Prostate gland (tissue), 2 donors: Measurements from ENCODE around the gene CTBP1. TPM values are rescaled to one million over a fixed set of nuclear protein-coding genes. Genes with fewer than 3 reads are reported as not detected.
A peak's percentile ranks its signal among the peaks of the same experiment; 100 is the strongest.

Experiments
- DNase-seq: peaks from one replicate; pipeline ENCODE4 v3.0.0-alpha.2; 2019; ENCODE audit warnings: low spot score
- H3K27ac ChIP-seq, 2 donors: fragments of 200-600 bp; sonication (generic); 2 replicates each; pipeline ENCODE4 v1.5.1; 2017 to 2019
- H3K27me3 ChIP-seq: fragments of 200-600 bp; sonication (generic); replicated peaks from 2 replicates; pipeline ENCODE4 v1.5.1; 2019; ENCODE audit not compliant: insufficient read depth
- H3K36me3 ChIP-seq, 2 donors: fragments of 200-600 bp; sonication (generic); 1 replicate in 1 of 2; 2 replicates in 1 of 2; pipeline versions ENCODE4 v1.5.1 to v1.8.1; 2017 to 2019
- H3K4me1 ChIP-seq: fragments of 200-600 bp; sonication (generic); replicated peaks from 2 replicates; pipeline ENCODE4 v1.5.1; 2019
- H3K4me3 ChIP-seq, 2 donors: fragments of 200-600 bp; sonication (generic); 2 replicates each; pipeline ENCODE4 v1.5.1; 2017 to 2019
- H3K9me3 ChIP-seq: fragments of 200-600 bp; sonication (generic); 2 replicates; pipeline ENCODE4 v1.5.1; 2017
- POLR2A ChIP-seq: fragments of 450-650 bp; IDR thresholded peaks from one replicate; pipeline ENCODE4 v1.6.1; 2016; ENCODE audit warnings: antibody characterized with exemption, mild to moderate bottlenecking
- POLR2AphosphoS5 ChIP-seq: sonication (generic); formaldehyde crosslinking; IDR thresholded peaks from one replicate; pipeline ENCODE4 v1.6.1; 2017; ENCODE audit warnings: antibody characterized with exemption
- WGBS: methylation state at CpG from one replicate; pipeline ENCODE4 v1.1.5; 2018; 5-methylcytosine and 5-hydroxymethylcytosine counted together
- intact Hi-C: fragments of 100-400 bp; cut with DNase I; formaldehyde crosslinking; loops from one replicate; pipeline ENCODE4 v1.14.2; 2022
- total RNA-seq, 2 donors: library from RNA; depleted of rRNA; stranded (reverse); fragments of >200 nt; gene quantifications; one replicate each; pipeline ENCODE4 v1.1.0, GENCODE V29; 2016
- TF ChIP-seq, protein P1 (sequence below), 4 experiments: fragments of 200-600 bp in 2 of 4; fragments of 450-650 bp in 2 of 4; sonication (generic) in 2 of 4; IDR thresholded peaks; 1 replicate in 3 of 4; 2 replicates in 1 of 4; pipeline ENCODE4 v1.5.1; 2016 to 2019; ENCODE audit warnings: antibody characterized with exemption in 4 of 4, mild to moderate bottlenecking in 2 of 4, moderate library complexity in 2 of 4

Gene CTBP1
- total RNA-seq, 2 donors from 2014 or later: 173 to 264 TPM

DNA sequence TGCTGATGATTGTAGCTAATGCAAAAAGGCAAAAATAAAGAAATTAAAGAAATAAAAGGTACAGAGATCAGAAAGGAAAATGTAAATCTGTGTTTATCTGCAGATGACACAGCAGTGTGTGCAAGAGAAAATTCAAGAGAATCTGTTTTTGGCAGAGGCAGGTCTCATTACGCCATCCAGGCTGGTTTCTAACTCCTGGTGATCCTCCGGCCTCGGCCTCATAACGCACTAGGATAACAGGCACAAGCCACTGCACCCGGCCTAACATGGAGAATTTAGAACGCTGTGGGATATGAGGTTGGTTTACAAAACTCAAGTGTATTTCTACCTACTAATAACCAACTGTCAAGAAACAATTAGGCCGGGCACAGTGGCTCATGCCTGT is 29.4 kb downstream of the CTBP1 start:
- no peak for TF ChIP-seq POLR2AphosphoS5
- TF ChIP-seq, protein P1, sequence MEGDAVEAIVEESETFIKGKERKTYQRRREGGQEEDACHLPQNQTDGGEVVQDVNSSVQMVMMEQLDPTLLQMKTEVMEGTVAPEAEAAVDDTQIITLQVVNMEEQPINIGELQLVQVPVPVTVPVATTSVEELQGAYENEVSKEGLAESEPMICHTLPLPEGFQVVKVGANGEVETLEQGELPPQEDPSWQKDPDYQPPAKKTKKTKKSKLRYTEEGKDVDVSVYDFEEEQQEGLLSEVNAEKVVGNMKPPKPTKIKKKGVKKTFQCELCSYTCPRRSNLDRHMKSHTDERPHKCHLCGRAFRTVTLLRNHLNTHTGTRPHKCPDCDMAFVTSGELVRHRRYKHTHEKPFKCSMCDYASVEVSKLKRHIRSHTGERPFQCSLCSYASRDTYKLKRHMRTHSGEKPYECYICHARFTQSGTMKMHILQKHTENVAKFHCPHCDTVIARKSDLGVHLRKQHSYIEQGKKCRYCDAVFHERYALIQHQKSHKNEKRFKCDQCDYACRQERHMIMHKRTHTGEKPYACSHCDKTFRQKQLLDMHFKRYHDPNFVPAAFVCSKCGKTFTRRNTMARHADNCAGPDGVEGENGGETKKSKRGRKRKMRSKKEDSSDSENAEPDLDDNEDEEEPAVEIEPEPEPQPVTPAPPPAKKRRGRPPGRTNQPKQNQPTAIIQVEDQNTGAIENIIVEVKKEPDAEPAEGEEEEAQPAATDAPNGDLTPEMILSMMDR (IDR thresholded peaks at IDR 0.05): no peak
- no peak for TF ChIP-seq POLR2A
- Histone ChIP-seq H3K27me3 (no peaks in the 10 kb centered on the region), H3K9me3 (no peaks in the 10 kb centered on the region), H3K4me3 (no peak overlapping the region), H3K27ac (no peak overlapping the region), H3K36me3 (peaks cover 5 to 23% of the 10 kb centered on the region in 2 donors), H3K4me1 (no peaks in the 10 kb centered on the region)
- intact Hi-C loops: no loop called here
- WGBS: 92% methylated on average over 7 of the region's 7 CpGs
- DNase-seq: no peak

DNA sequence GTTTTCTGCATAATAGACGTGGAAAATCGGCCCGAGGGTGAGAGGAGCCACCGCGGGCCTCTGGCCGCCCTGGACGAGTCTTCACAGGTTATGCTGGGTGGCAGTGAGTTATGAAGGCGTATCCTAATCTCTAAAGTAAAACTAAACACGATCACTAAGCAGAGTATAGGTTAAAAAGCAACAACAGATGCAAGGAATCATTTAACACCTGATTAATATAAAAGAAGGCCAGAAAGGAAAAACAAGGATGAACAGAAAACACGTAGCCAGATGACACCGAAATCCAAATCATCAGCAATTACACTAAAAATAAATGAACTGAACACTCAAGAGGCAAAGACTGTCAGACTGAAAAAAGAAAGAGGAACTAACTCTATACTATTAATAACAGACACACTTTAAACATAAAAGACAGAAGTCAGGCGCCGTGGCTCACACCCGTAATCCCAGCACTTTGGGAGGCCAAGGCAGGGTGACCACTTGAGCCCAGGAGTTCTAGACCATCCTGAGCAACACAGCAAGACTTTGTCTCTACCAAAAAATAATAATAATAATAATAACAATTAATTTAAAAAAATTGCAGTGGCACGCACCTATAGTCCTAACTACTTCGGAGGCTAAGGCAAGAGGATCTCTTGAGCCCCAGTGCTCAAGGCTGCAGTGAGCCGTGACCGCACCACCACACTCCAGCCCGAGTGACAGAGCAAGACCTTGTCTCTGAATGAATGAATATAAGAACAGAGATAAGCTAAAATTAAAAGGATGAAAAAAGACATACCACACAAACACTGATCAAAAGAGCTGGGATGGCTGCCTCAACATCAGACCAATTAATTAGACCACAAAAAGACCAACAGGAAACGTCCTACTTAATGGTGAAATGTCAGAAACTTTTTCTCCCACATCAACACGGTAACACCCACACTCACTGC is 30.0 kb downstream of the CTBP1 start:
- intact Hi-C loops: no loop called here
- TF ChIP-seq POLR2AphosphoS5: no peak
- TF ChIP-seq POLR2A: no peak
- TF ChIP-seq, protein P1 (IDR thresholded peaks at IDR 0.05): no peak
- H3K9me3 ChIP-seq: no peaks in the 10 kb centered on the region
- WGBS: 74% methylated on average over 21 of the region's 21 CpGs
- no peak overlapping the region for H3K27ac ChIP-seq
- no peaks in the 10 kb centered on the region for H3K4me1 ChIP-seq
- peaks cover 5 to 16% of the 10 kb centered on the region in 2 donors for H3K36me3 ChIP-seq
- H3K27me3 ChIP-seq: no peaks in the 10 kb centered on the region
- H3K4me3 ChIP-seq: no peak overlapping the region
- DNase-seq: no peak

DNA sequence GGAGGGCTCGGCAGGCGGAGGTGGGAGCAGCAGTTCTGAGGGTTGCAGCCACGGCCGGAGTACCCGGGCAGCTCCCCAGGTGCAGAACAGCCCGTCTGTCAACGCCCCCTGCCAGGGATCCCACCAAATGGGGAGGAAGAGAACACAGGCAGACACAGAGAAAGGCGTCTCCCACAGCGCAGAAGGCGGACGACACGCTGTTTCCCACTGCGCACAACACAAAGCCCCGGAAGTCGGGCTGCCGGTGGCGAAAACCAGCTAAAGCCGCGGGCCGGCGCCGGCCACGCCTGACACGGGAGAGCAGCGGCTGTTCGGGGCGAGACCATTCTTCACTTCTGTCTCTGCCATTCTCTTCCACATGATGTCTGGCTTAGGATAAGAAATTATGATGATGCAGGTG is 31.6 kb downstream of the CTBP1 start:
- peaks cover 14% of the 10 kb centered on the region for H3K4me1 ChIP-seq

DNA sequence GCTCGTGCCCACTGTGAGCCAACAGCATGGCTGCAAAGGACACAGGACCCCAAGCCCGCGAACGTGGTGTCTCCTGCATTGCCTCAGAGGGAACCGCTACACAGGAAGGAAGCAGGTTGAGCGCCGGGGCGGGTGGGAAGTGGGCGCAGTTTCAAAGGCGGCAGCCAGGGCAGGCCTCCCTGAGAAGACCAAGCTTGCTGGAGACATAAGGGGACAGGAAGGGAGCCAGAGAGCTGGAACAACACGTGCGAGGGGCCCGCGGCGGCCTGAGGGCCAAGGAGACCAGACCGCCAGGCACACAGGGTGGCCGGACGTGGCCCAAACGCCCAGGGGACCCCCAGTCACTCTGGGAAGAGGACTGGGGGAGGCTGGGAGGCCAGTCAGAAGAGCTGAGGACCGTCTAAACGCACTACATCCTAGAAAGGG is 32.0 kb downstream of the CTBP1 start:
- Histone ChIP-seq H3K36me3 (peaks cover 5 to 8% of the 10 kb centered on the region in 2 donors), H3K9me3 (no peaks in the 10 kb centered on the region), H3K4me1 (peaks cover 19% of the 10 kb centered on the region), H3K27me3 (no peaks in the 10 kb centered on the region), H3K4me3 (no peak overlapping the region), H3K27ac (peak overlapping the region in 1 of 2 donors; percentile 94)
- intact Hi-C loops: no loop called here
- WGBS: 76% methylated on average over 21 of the region's 21 CpGs
- no peak for DNase-seq
- TF ChIP-seq, protein P1 (IDR thresholded peaks at IDR 0.05): no peak
- TF ChIP-seq POLR2A (no peak), POLR2AphosphoS5 (no peak)

More for the DNA sequence above, 31.6 kb downstream of the CTBP1 start:
- intact Hi-C loops: no loop called here
- WGBS: 96% methylated on average over 27 of the region's 27 CpGs
- TF ChIP-seq POLR2AphosphoS5 (no peak), POLR2A (no peak)
- TF ChIP-seq, protein P1 (IDR thresholded peaks at IDR 0.05): no peak
- no peak overlapping the region for H3K4me3 ChIP-seq
- no peaks in the 10 kb centered on the region for H3K27me3 ChIP-seq
- peaks cover 5 to 8% of the 10 kb centered on the region in 2 donors for H3K36me3 ChIP-seq
- no peak overlapping the region for H3K27ac ChIP-seq
- no peaks in the 10 kb centered on the region for H3K9me3 ChIP-seq
- DNase-seq: no peak
